ENCODE results near the gene TGFBR2. TPM values are rescaled to one million over a fixed set of nuclear protein-coding genes. Genes with fewer than 3 reads are reported as not detected.

The TGFBR2 gene
- total and polyA plus RNA-seq, 4 donors, result 13.9 to 61.2 (median 33.7) TPM

- no peak for DNase-seq (ENCODE audit: low spot score)
- no peaks in the 10 kb centered on the region for H3K27me3 ChIP-seq (ENCODE audit: control insufficient read depth in 4 of 4, insufficient read depth in 4 of 4, low read length in 3 of 4)
- TF ChIP-seq, protein P1, sequence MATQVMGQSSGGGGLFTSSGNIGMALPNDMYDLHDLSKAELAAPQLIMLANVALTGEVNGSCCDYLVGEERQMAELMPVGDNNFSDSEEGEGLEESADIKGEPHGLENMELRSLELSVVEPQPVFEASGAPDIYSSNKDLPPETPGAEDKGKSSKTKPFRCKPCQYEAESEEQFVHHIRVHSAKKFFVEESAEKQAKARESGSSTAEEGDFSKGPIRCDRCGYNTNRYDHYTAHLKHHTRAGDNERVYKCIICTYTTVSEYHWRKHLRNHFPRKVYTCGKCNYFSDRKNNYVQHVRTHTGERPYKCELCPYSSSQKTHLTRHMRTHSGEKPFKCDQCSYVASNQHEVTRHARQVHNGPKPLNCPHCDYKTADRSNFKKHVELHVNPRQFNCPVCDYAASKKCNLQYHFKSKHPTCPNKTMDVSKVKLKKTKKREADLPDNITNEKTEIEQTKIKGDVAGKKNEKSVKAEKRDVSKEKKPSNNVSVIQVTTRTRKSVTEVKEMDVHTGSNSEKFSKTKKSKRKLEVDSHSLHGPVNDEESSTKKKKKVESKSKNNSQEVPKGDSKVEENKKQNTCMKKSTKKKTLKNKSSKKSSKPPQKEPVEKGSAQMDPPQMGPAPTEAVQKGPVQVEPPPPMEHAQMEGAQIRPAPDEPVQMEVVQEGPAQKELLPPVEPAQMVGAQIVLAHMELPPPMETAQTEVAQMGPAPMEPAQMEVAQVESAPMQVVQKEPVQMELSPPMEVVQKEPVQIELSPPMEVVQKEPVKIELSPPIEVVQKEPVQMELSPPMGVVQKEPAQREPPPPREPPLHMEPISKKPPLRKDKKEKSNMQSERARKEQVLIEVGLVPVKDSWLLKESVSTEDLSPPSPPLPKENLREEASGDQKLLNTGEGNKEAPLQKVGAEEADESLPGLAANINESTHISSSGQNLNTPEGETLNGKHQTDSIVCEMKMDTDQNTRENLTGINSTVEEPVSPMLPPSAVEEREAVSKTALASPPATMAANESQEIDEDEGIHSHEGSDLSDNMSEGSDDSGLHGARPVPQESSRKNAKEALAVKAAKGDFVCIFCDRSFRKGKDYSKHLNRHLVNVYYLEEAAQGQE (IDR thresholded peaks at IDR 0.05), result no peak
- TF ChIP-seq TAF1 (conservative IDR thresholded peaks at IDR 0.05) (no peak), SP1 (IDR thresholded peaks at IDR 0.05) (no peak), RXRA (IDR thresholded peaks at IDR 0.05) (no peak), EGR1 (IDR thresholded peaks at IDR 0.05; ENCODE audit: low read depth in 2 of 2) (no peak), FOXA2 (IDR thresholded peaks at IDR 0.05) (no peak), NR2F2 (IDR thresholded peaks at IDR 0.05) (no peak), YY1 (IDR thresholded peaks at IDR 0.05) (no peak), HNF4G (IDR thresholded peaks at IDR 0.05) (no peak), ATF3 (IDR thresholded peaks at IDR 0.05) (no peak), RAD21 (IDR thresholded peaks at IDR 0.05) (no peak), HNF4A (conservative IDR thresholded peaks at IDR 0.05) (no peak), GABPA (IDR thresholded peaks at IDR 0.05 in 1 of 2, conservative IDR thresholded peaks at IDR 0.05 in 1 of 2) (no peak), CTCF (IDR thresholded peaks at IDR 0.05; ENCODE audit: low read depth, low read length, missing input control) (no peak), MAX (IDR thresholded peaks at IDR 0.05) (no peak)
- TF ChIP-seq, protein P2, sequence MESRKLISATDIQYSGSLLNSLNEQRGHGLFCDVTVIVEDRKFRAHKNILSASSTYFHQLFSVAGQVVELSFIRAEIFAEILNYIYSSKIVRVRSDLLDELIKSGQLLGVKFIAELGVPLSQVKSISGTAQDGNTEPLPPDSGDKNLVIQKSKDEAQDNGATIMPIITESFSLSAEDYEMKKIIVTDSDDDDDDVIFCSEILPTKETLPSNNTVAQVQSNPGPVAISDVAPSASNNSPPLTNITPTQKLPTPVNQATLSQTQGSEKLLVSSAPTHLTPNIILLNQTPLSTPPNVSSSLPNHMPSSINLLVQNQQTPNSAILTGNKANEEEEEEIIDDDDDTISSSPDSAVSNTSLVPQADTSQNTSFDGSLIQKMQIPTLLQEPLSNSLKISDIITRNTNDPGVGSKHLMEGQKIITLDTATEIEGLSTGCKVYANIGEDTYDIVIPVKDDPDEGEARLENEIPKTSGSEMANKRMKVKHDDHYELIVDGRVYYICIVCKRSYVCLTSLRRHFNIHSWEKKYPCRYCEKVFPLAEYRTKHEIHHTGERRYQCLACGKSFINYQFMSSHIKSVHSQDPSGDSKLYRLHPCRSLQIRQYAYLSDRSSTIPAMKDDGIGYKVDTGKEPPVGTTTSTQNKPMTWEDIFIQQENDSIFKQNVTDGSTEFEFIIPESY (IDR thresholded peaks at IDR 0.05), result no peak
- WGBS, result 87% methylated on average over 2 of the region's 2 CpGs
- H3K9ac ChIP-seq (ENCODE audit: low read depth in 1 of 2, low read length in 2 of 2), result no peak overlapping the region
- H3K4me1 ChIP-seq (ENCODE audit: control insufficient read depth in 4 of 4, insufficient read depth in 4 of 4, low read length in 3 of 4), result peaks cover 0 to 3% (median 0%) of the 10 kb centered on the region in 4 donors
- no peaks in the 10 kb centered on the region for H3K9me3 ChIP-seq (ENCODE audit: control insufficient read depth in 4 of 4, low read length in 3 of 4)
- H3K36me3 ChIP-seq (ENCODE audit: control insufficient read depth in 4 of 4, insufficient read depth in 3 of 4, low read depth in 1 of 4, low read length in 3 of 4), result peaks cover 0 to 19% (median 7%) of the 10 kb centered on the region in 4 donors
- H3K4me3 ChIP-seq (ENCODE audit: low read depth in 1 of 3, low read length in 3 of 3), result no peak overlapping the region
- H3K27ac ChIP-seq (ENCODE audit: low read depth in 1 of 2, low read length in 2 of 2), result no peak overlapping the region
Measured at GRCh38 chr3:30665539-30665938, 59.1 kb downstream of the TGFBR2 start.
